Measurements from ENCODE around the gene TRAF2.
"Not testable (repeated sequence)": the region's sequence is repeated elsewhere in the genome, so short reads cannot be mapped to it uniquely, and the experiment has no call there.

Gene TRAF2, protein sequence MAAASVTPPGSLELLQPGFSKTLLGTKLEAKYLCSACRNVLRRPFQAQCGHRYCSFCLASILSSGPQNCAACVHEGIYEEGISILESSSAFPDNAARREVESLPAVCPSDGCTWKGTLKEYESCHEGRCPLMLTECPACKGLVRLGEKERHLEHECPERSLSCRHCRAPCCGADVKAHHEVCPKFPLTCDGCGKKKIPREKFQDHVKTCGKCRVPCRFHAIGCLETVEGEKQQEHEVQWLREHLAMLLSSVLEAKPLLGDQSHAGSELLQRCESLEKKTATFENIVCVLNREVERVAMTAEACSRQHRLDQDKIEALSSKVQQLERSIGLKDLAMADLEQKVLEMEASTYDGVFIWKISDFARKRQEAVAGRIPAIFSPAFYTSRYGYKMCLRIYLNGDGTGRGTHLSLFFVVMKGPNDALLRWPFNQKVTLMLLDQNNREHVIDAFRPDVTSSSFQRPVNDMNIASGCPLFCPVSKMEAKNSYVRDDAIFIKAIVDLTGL
- long read RNA-seq, transcript TRAF2-201 (11 exons, 2,264 nt): major isoform, 288 of 379 reads
- long read RNA-seq, partial matches to known transcripts: 59 of 379 reads
- long read RNA-seq, other reads (novel, unspliced or antisense): 32 of 379 reads

DNA sequence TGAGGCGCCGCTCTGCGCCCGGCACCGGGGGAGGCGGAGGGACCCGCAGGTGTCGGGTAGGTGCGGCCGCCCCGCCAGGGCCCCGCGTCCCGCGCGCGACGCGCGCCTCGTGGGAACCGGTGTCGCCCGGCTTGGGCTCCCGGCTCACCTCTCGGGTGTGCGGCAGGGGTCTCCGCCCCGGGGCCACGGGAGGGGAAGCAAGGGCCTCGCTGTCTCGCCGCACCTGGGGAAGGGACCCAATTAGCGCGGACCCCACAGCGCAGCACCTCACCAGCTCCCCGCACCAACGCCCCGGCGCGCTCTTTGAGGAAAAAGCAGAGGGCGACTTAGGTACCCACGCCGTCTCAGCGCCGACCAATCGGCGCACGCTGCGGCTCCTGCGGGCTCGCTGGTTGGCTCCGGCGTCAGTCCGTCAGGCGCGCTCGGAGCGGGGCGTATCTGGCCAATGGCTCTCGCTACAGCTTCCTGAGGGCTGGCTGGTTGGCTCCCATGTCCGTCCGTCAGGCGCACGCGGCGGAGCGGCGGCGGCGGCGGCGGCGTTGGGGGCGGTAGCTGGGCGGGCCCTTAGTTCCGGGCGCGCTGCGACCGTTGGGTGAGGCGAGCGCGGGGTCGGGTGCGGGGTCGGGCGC lies at the start of gene TRAF2:
Gene TRAF2, plus strand, starts transcription at position 567 of the 629 bp plus-strand sequence. CDS start 12,225 bp downstream, outside the sequence.
- no peaks in the 10 kb centered on the region for H3K27me3 ChIP-seq (ENCODE audit: insufficient read depth, poor library complexity, severe bottlenecking)
- TF ChIP-seq, protein P1, sequence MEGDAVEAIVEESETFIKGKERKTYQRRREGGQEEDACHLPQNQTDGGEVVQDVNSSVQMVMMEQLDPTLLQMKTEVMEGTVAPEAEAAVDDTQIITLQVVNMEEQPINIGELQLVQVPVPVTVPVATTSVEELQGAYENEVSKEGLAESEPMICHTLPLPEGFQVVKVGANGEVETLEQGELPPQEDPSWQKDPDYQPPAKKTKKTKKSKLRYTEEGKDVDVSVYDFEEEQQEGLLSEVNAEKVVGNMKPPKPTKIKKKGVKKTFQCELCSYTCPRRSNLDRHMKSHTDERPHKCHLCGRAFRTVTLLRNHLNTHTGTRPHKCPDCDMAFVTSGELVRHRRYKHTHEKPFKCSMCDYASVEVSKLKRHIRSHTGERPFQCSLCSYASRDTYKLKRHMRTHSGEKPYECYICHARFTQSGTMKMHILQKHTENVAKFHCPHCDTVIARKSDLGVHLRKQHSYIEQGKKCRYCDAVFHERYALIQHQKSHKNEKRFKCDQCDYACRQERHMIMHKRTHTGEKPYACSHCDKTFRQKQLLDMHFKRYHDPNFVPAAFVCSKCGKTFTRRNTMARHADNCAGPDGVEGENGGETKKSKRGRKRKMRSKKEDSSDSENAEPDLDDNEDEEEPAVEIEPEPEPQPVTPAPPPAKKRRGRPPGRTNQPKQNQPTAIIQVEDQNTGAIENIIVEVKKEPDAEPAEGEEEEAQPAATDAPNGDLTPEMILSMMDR (IDR thresholded peaks at IDR 0.05; ENCODE audit: insufficient read depth, low read length): no peak
- TF ChIP-seq POLR2AphosphoS5 (IDR thresholded peaks at IDR 0.05; ENCODE audit: low read depth): peak; percentile 81
- peak within 1 kb of the TSS; percentile 81 for H3K27ac ChIP-seq (replicated peaks)
- DNase-seq (ENCODE audit: low read depth in 1 of 2, low spot score in 1 of 2): peak; percentile 97 to 99
- H3K4me3 ChIP-seq (replicated peaks; ENCODE audit: insufficient read depth, low read length): peak within 1 kb of the TSS; percentile 92

DNA sequence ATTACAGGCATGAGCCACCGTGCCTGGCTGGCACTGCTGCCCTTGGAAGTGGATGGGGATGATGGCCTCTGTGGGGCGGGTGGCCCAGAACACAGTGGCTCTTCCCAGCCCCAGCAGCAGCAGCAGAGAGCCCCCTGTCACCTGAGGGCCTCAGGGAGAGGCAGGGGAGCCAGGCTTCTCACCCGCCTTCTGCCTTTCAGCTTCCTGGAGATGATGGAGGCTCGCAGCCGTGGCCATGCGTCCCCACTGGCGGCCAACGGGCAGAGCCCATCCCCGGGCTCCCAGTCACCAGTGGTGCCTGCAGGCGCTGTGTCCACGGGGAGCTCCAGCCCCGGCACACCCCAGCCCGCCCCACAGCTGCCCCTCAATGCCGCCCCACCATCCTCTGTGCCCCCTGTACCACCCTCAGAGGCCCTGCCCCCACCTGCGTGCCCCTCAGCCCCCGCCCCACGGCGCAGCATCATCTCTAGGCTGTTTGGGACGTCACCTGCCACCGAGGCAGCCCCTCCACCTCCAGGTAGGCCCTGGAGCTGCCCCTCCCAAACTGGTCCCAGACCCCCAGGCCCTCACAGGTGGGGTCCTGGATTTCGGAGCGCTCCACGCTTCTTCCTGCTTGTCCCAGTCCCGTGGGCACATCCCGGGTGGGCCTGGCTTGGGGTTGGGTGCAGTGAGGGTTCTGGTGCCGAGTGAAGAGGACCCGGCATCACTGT lies 49.0 kb upstream of the TRAF2 start:
- DNase-seq (ENCODE audit: low read depth in 1 of 2, low spot score in 1 of 2): no peak
- Histone ChIP-seq H3K27me3 (ENCODE audit: insufficient read depth, poor library complexity, severe bottlenecking) (no peaks in the 10 kb centered on the region), H3K4me3 (replicated peaks; ENCODE audit: insufficient read depth, low read length) (no peak overlapping the region), H3K27ac (replicated peaks) (no peak overlapping the region)
- TF ChIP-seq, protein P1 (IDR thresholded peaks at IDR 0.05; ENCODE audit: insufficient read depth, low read length): no peak
- TF ChIP-seq, protein P2, sequence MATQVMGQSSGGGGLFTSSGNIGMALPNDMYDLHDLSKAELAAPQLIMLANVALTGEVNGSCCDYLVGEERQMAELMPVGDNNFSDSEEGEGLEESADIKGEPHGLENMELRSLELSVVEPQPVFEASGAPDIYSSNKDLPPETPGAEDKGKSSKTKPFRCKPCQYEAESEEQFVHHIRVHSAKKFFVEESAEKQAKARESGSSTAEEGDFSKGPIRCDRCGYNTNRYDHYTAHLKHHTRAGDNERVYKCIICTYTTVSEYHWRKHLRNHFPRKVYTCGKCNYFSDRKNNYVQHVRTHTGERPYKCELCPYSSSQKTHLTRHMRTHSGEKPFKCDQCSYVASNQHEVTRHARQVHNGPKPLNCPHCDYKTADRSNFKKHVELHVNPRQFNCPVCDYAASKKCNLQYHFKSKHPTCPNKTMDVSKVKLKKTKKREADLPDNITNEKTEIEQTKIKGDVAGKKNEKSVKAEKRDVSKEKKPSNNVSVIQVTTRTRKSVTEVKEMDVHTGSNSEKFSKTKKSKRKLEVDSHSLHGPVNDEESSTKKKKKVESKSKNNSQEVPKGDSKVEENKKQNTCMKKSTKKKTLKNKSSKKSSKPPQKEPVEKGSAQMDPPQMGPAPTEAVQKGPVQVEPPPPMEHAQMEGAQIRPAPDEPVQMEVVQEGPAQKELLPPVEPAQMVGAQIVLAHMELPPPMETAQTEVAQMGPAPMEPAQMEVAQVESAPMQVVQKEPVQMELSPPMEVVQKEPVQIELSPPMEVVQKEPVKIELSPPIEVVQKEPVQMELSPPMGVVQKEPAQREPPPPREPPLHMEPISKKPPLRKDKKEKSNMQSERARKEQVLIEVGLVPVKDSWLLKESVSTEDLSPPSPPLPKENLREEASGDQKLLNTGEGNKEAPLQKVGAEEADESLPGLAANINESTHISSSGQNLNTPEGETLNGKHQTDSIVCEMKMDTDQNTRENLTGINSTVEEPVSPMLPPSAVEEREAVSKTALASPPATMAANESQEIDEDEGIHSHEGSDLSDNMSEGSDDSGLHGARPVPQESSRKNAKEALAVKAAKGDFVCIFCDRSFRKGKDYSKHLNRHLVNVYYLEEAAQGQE (IDR thresholded peaks at IDR 0.05; ENCODE audit: insufficient replicate concordance, low read depth): no peak
- TF ChIP-seq GABPA (IDR thresholded peaks at IDR 0.05; ENCODE audit: low read depth) (no peak), POLR2AphosphoS5 (IDR thresholded peaks at IDR 0.05; ENCODE audit: low read depth) (no peak; the same call in 1 of the 2 replicates), SPI1 (IDR thresholded peaks at IDR 0.05; ENCODE audit: borderline replicate concordance, low read depth) (no peak)

DNA sequence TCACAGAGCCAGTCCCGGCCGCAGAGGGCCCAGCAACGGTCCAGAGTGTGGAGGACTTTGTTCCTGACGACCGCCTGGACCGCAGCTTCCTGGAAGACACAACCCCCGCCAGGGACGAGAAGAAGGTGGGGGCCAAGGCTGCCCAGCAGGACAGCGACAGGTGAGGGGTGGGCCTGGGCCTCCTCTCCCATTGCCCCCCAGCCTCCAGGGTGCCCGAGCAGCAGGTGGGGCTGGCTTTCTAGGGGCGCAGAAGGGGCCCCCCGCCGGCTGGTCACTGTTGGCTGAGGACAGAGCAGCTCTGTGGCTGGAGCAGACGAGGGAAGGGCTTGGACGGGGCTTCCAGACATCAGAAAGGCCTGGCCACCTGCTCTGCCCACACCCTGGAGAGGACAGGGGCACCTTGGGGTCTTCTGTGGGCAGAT lies 48.4 kb upstream of the TRAF2 start:
- H3K27me3 ChIP-seq (ENCODE audit: insufficient read depth, poor library complexity, severe bottlenecking); DNase-seq (ENCODE audit: low read depth in 1 of 2, low spot score in 1 of 2); H3K27ac ChIP-seq (replicated peaks); H3K4me3 ChIP-seq (replicated peaks; ENCODE audit: insufficient read depth, low read length): not testable (repeated sequence)

DNA sequence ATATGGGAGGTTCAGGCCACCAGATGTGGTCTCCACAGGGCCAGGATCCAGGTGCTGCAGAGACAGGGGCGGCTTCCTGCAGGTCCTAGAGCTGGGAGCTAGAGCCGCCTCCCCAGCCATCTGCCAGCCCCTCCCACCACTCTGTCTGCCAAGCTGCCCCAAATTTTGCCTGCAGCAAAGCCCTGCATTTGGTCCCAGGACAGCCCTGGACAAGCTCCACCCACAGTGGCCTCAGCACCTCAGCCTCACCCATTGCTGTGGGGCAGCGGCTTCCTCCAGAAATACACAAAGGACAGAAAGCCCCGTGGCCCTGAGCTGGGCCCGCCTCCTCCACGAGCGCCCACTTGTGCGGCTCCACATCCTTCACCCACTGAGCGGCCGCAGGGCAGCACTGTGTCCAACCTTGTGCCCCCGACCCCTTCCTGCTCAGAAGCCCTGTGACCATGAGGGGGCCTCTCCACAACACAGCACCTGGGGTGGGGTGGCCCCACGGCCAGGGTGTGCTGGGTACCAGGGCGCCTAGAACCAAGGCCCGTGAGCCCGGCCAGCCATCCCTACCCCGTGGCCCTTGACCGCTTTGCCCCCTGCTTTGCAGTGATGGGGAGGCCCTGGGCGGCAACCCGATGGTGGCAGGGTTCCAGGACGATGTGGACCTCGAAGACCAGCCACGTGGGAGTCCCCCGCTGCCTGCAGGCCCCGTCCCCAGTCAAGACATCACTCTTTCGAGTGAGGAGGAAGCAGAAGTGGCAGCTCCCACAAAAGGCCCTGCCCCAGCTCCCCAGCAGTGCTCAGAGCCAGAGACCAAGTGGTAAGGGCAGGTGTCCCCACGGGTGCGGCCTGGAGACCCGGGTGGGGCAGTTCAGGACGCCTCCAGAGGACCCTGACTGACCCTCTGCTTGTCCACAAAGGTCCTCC lies 47.7 kb upstream of the TRAF2 start:
- H3K4me3 ChIP-seq (replicated peaks; ENCODE audit: insufficient read depth, low read length): no peak overlapping the region
- no peaks in the 10 kb centered on the region for H3K27me3 ChIP-seq (ENCODE audit: insufficient read depth, poor library complexity, severe bottlenecking)
- DNase-seq (ENCODE audit: low read depth in 1 of 2, low spot score in 1 of 2): no peak
- TF ChIP-seq POLR2AphosphoS5 (IDR thresholded peaks at IDR 0.05; ENCODE audit: low read depth): no peak
- TF ChIP-seq, protein P2 (IDR thresholded peaks at IDR 0.05; ENCODE audit: insufficient replicate concordance, low read depth): no peak
- no peak overlapping the region for H3K27ac ChIP-seq (replicated peaks)
